GM12878 (cell line): Measurements from ENCODE around the gene VSX2. TPM values are rescaled to one million over a fixed set of nuclear protein-coding genes. Genes with fewer than 3 reads are reported as not detected.

Source experiments
- BACH1 ChIP-seq: fragments of 450-650 bp; IDR thresholded peaks from 2 replicates; pipeline ENCODE4 v1.6.1; 2017; ENCODE audit warnings: mild to moderate bottlenecking, borderline replicate concordance
- CHD2 ChIP-seq: IDR thresholded peaks from 2 replicates; pipeline ENCODE4 v1.6.1; 2011; ENCODE audit warnings: low read depth, low read length, improper control_type of control experiment, borderline replicate concordance
- CREB1 ChIP-seq: IDR thresholded peaks from 2 replicates; pipeline ENCODE4 v1.6.1; 2012; ENCODE audit warnings: low read depth, mild to moderate bottlenecking, inconsistent platforms
- CREM ChIP-seq: IDR thresholded peaks from 2 replicates; pipeline ENCODE4 v1.6.1; 2014; ENCODE audit warnings: antibody characterized with exemption, low read depth
- EGR1 ChIP-seq, 2 experiments: IDR thresholded peaks; 1 replicate in 1 of 2; 2 replicates in 1 of 2; pipeline ENCODE4 v1.6.1; 2011 to 2012; ENCODE audit warnings: low read depth in 2 of 2, low read length in 2 of 2, borderline replicate concordance in 1 of 2, mild to moderate bottlenecking in 1 of 2, moderate library complexity in 1 of 2
- ETV6 ChIP-seq, 2 experiments: fragments of 450-650 bp in 1 of 2; IDR thresholded peaks in 1 of 2; conservative IDR thresholded peaks in 1 of 2; 2 replicates each; pipeline ENCODE4 v1.6.1; 2014; ENCODE audit warnings: antibody characterized with exemption in 1 of 2, borderline replicate concordance in 1 of 2, low read depth in 1 of 2, mild to moderate bottlenecking in 1 of 2, moderate library complexity in 1 of 2
- NFIC ChIP-seq: IDR thresholded peaks from 2 replicates; pipeline ENCODE4 v1.6.1; 2012; ENCODE audit warnings: low read depth, mild to moderate bottlenecking, inconsistent platforms, low read length, moderate library complexity
- NR2C1 ChIP-seq: fragments of 450-650 bp; IDR thresholded peaks from 2 replicates; pipeline ENCODE4 v1.6.1; 2017; ENCODE audit warnings: antibody characterized with exemption, mild to moderate bottlenecking, moderate library complexity
- NRF1 ChIP-seq: conservative IDR thresholded peaks from 2 replicates; pipeline ENCODE4 v1.6.1; 2011; ENCODE audit warnings: mild to moderate bottlenecking, low read depth, low read length, improper control_type of control experiment
- POLR2AphosphoS5 ChIP-seq: IDR thresholded peaks from 2 replicates; pipeline ENCODE4 v1.6.1; 2011; ENCODE audit warnings: mild to moderate bottlenecking, low read length, inconsistent platforms
- SIX5 ChIP-seq: IDR thresholded peaks from 2 replicates; pipeline ENCODE4 v1.6.1; 2011; ENCODE audit warnings: mild to moderate bottlenecking, low read depth, low read length, moderate library complexity; ENCODE audit not compliant: severe bottlenecking
- SMARCA5 ChIP-seq: fragments of 450-650 bp; IDR thresholded peaks from 2 replicates; pipeline ENCODE4 v1.6.1; 2017; ENCODE audit warnings: mild to moderate bottlenecking
- SUPT20H ChIP-seq: IDR thresholded peaks from 2 replicates; pipeline ENCODE4 v1.6.1; 2011; ENCODE audit warnings: low read depth, mild to moderate bottlenecking, low read length, moderate library complexity, borderline replicate concordance; ENCODE audit not compliant: control insufficient read depth
- TCF3 ChIP-seq: IDR thresholded peaks from 2 replicates; pipeline ENCODE4 v1.6.1; 2012; ENCODE audit warnings: low read depth, mild to moderate bottlenecking, low read length, borderline replicate concordance; ENCODE audit not compliant: insufficient read depth
- ZBED1 ChIP-seq: IDR thresholded peaks from 2 replicates; pipeline ENCODE4 v1.6.1; 2016; ENCODE audit warnings: borderline replicate concordance
- polyA plus RNA-seq, 11 experiments: library from polyadenylated mRNA; depleted of rRNA in 4 of 11; unstranded in 6 of 11; stranded (reverse) in 5 of 11; fragments of >200 nt; fragmentation: Nextera tagmentation in 4 of 11; fragmentation: Illumina TruSeq in 1 of 11; extraction: Ambion mirVana in 4 of 11; extraction: Trizol in 1 of 11; gene quantifications; 1 replicate in 1 of 11; 2 replicates in 10 of 11; pipeline versions ENCODE4 v1.2.1 to v1.2.3, GENCODE V29; 2011 to 2016; ENCODE audit warnings: inconsistent platforms in 2 of 11, missing spikeins in 2 of 11, low read depth in 1 of 11
- total RNA-seq, 4 experiments: library from RNA; depleted of rRNA in 3 of 4; stranded (reverse); fragments of >200 nt in 3 of 4; fragmentation: Illumina TruSeq in 1 of 4; extraction: Trizol in 1 of 4; gene quantifications; 2 replicates each; pipeline versions ENCODE4 v1.2.1 to v1.2.3, GENCODE V29; 2013 to 2021
- TF ChIP-seq, protein P1 (sequence below): IDR thresholded peaks from 2 replicates; pipeline ENCODE4 v1.6.1; 2011; ENCODE audit warnings: borderline replicate concordance, low read depth, mild to moderate bottlenecking, moderate library complexity, mixed read lengths, low read length; ENCODE audit not compliant: insufficient read depth; ENCODE audit errors: extremely low read length
- TF ChIP-seq, protein P2 (sequence below): fragments of 450-650 bp; IDR thresholded peaks from 2 replicates; pipeline ENCODE4 v1.6.1; 2016; ENCODE audit warnings: mild to moderate bottlenecking
- TF ChIP-seq, protein P3 (sequence below): fragments of 450-650 bp; conservative IDR thresholded peaks from 2 replicates; pipeline ENCODE4 v1.6.1; 2017; ENCODE audit warnings: mild to moderate bottlenecking, moderate library complexity
- TF ChIP-seq, protein P4 (sequence below): IDR thresholded peaks from 2 replicates; pipeline ENCODE4 v1.6.1; 2012; ENCODE audit warnings: low read depth, low read length, improper control_type of control experiment

VSX2 gene
- total and polyA plus RNA-seq, 10 of the 15 experiments (the other 5 are each of a cell fraction or from before 2014, with no cell fraction given) = 0.04 to 0.05 TPM; not detected in 8

DNA sequence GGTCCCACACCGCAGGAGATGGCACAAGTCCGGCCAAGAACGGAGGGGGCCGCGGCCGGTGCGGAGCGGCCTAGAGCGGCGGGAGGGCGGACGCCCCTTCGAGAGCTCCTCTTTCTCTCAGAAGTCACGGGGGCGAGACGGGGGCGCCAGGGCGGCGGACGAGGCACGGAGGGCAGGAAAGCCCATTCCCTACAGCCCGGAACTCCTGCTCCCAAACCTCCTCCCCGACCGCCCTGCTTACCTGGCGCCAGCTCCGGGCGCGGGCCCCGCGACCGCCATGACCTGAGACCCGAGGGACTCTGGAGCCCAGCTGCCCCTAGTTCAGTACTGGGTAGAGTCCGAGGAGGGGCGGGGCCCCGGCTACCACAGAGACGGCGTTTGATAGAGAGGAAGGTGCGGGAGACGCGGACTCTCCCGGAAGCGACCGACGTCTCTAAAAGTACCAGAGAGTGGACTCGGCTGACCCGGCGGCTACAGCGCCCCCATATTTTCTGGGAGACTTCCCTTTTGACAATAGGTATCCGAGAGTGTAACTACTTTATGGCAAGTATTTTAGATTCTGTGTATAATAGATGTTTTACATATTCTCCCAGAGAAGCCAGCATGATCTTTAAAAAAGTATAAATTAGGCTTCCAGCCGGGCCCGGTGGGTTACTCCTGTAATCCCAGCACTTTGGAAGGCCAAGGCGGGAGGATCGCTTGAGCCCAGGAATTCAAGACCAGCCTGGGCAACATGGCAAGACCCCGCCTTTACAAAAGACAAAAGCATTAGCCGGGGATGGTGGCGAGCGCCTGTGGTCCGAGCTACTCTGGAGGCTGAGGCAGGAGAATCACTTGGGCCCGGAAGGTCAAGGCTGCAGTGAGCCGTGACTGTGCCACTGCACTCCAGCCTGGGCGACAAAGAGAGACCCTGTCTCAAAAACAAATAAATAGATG lies 63.7 kb downstream of the VSX2 start, which contains the start of gene ABCD4 (continued):
- TF ChIP-seq, protein P1, sequence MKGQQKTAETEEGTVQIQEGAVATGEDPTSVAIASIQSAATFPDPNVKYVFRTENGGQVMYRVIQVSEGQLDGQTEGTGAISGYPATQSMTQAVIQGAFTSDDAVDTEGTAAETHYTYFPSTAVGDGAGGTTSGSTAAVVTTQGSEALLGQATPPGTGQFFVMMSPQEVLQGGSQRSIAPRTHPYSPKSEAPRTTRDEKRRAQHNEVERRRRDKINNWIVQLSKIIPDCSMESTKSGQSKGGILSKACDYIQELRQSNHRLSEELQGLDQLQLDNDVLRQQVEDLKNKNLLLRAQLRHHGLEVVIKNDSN = no peak
- TF ChIP-seq SMARCA5 (peak; percentile 84; the same call in 1 of the 2 replicates), SIX5 (peak; percentile 28), TCF3 (0 out of 2 replicates have a peak, but pooled peaks have one; percentile 61), NRF1 (no peak), ZBED1 (no peak), NFIC (no peak), EGR1 (IDR thresholded peaks at IDR 0.05; ENCODE audit: borderline replicate concordance in 1 of 2, low read depth in 2 of 2, low read length in 2 of 2) (peak in 1 of 2 experiments; percentile 46; a peak in 1 of 3 replicates), SUPT20H (no peak), CREM (peak; percentile 68), ETV6 (conservative IDR thresholded peaks at IDR 0.05 in 1 of 2, IDR thresholded peaks at IDR 0.05 in 1 of 2; ENCODE audit: borderline replicate concordance in 1 of 2, low read depth in 1 of 2) (peak in 1 of 2 experiments; percentile 18; a peak in 1 of 4 replicates), CREB1 (peak; percentile 70), BACH1 (0 out of 2 replicates have a peak, but pooled peaks have one; percentile 42), POLR2AphosphoS5 (peak; percentile 88), CHD2 (no peak), NR2C1 (peak; percentile 70)
- TF ChIP-seq, protein P2, sequence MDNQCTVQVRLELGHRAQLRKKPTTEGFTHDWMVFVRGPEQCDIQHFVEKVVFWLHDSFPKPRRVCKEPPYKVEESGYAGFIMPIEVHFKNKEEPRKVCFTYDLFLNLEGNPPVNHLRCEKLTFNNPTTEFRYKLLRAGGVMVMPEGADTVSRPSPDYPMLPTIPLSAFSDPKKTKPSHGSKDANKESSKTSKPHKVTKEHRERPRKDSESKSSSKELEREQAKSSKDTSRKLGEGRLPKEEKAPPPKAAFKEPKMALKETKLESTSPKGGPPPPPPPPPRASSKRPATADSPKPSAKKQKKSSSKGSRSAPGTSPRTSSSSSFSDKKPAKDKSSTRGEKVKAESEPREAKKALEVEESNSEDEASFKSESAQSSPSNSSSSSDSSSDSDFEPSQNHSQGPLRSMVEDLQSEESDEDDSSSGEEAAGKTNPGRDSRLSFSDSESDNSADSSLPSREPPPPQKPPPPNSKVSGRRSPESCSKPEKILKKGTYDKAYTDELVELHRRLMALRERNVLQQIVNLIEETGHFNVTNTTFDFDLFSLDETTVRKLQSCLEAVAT = peak; percentile 100
- TF ChIP-seq, protein P3, sequence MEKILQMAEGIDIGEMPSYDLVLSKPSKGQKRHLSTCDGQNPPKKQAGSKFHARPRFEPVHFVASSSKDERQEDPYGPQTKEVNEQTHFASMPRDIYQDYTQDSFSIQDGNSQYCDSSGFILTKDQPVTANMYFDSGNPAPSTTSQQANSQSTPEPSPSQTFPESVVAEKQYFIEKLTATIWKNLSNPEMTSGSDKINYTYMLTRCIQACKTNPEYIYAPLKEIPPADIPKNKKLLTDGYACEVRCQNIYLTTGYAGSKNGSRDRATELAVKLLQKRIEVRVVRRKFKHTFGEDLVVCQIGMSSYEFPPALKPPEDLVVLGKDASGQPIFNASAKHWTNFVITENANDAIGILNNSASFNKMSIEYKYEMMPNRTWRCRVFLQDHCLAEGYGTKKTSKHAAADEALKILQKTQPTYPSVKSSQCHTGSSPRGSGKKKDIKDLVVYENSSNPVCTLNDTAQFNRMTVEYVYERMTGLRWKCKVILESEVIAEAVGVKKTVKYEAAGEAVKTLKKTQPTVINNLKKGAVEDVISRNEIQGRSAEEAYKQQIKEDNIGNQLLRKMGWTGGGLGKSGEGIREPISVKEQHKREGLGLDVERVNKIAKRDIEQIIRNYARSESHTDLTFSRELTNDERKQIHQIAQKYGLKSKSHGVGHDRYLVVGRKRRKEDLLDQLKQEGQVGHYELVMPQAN = 0 out of 2 replicates have a peak, but pooled peaks have one; percentile 28
- TF ChIP-seq, protein P4, sequence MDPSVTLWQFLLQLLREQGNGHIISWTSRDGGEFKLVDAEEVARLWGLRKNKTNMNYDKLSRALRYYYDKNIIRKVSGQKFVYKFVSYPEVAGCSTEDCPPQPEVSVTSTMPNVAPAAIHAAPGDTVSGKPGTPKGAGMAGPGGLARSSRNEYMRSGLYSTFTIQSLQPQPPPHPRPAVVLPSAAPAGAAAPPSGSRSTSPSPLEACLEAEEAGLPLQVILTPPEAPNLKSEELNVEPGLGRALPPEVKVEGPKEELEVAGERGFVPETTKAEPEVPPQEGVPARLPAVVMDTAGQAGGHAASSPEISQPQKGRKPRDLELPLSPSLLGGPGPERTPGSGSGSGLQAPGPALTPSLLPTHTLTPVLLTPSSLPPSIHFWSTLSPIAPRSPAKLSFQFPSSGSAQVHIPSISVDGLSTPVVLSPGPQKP = peak; percentile 67; the same call in 1 of the 2 replicates
